GM12874 (cell line): ENCODE results near the gene CCDC102A.

Experiments
- CTCF ChIP-seq: IDR thresholded peaks from 2 replicates; pipeline ENCODE4 v1.5.1; 2011; ENCODE audit warnings: low read depth, mild to moderate bottlenecking, control low read depth, low read length, moderate library complexity; ENCODE audit not compliant: insufficient read depth

The CCDC102A gene

GRCh38 chr16:57498031-57498430, 38.3 kb downstream of the CCDC102A start:
- TF ChIP-seq CTCF, result no peak

DNA sequence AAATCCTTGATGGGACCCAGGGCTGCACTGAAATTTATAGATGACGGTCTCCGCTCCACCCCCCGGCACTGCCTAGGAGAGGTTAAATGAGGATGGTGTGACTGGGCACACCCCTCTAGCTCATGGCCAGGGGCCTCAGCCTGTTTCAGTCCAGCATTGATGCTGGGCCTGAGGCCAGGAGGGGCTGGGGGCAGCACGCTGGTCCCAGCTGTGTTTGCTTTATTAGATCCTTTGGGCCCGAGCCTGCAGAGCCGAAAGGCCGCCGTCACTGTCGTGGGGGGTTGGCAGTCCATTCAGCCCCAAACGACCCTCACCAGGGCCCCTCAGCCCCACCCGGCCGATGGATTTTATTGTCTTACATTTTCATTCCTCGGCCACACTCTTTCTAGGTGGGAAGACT, 39.2 kb downstream of the CCDC102A start:
- no peak for TF ChIP-seq CTCF

- no peak for TF ChIP-seq CTCF
These were observed 42.6 kb downstream of the CCDC102A start for GRCh38 chr16:57493767-57494166.

- TF ChIP-seq CTCF, result no peak
These were observed 47.1 kb downstream of the CCDC102A start for GRCh38 chr16:57489229-57489628.

DNA sequence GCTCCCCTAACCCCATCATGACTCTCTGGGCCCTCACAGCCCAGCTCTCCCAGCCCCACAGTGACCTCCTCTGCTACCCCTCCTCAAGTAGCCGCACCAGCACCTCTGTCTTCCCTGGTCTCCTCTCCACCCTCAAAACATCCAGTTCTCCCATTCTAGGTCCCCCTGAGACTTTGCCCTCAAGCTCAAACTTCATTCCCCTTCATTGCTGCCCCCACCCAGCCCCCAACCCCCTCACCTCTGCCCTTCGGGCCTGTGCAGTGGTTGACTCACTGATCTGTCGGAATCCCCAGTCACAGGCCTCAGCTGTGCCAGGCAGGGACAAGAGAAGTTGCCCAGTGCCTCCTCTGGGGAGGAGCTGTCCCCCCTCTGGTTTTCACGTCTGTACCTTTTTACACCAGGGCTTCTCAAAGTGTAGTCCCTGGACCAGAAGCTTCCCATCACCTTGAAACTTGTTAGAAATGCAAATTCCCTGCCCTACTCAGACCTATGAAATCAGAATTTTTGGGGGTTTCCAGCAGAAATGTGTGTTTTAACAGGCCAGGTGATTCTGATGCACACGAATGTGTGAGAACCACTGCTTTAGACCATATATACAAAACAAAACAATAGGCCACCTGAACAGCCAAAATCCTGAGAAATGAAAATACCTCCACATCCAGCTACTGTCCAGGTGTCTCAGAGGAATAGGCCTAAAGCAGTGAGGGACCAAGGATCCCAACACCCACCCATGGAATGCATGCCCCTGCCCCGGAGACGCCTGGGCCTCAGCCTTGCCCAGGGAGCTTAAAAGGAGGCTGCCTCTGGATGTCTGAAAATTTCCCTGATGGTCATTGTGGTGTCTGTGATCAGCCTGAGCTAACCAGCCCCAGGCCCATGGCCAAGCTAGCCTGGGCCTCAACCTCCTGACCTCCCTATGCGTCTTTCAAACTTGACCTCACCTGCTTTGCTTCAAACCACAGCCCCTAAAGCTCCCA, 49.2 kb downstream of the CCDC102A start:
- TF ChIP-seq CTCF, result no peak

GRCh38 chr16:57485916-57486857, 50.2 kb downstream of the CCDC102A start, which contains the start of gene DOK4:
TSS of gene DOK4 (minus strand) at chr16:57486493. CDS start at chr16:57479507, 6,986 bp downstream.
- no peak for TF ChIP-seq CTCF
